ENCODE results near the gene NTN1.

The NTN1 gene

GRCh38 chr17:9037736-9038135 is 16.4 kb downstream of the NTN1 start:
- no peak for DNase-seq (ENCODE audit: low read depth in 2 of 2)

- no peak for DNase-seq (ENCODE audit: low read depth in 2 of 2)
These were observed 17.1 kb downstream of the NTN1 start for GRCh38 chr17:9038380-9038779.

GRCh38 chr17:9044772-9045463 is 23.6 kb downstream of the NTN1 start:
- DNase-seq (ENCODE audit: low read depth in 2 of 2) = no peak

GRCh38 chr17:9050801-9051401 is 29.6 kb downstream of the NTN1 start:
- no peak for DNase-seq (ENCODE audit: low read depth in 2 of 2)

- no peak for DNase-seq (ENCODE audit: low read depth in 2 of 2)
These were observed 30.3 kb downstream of the NTN1 start for GRCh38 chr17:9051561-9051960.

GRCh38 chr17:9052921-9053320 is 31.6 kb downstream of the NTN1 start:
- no peak for DNase-seq (ENCODE audit: low read depth in 2 of 2)

- no peak for DNase-seq (ENCODE audit: low read depth in 2 of 2)
These were observed 32.1 kb downstream of the NTN1 start for GRCh38 chr17:9053406-9053805.

- DNase-seq (ENCODE audit: low read depth in 2 of 2) = no peak
These were observed 33.0 kb downstream of the NTN1 start for GRCh38 chr17:9054126-9054975.

GRCh38 chr17:9055281-9055680 is 34.0 kb downstream of the NTN1 start:
- no peak for DNase-seq (ENCODE audit: low read depth in 2 of 2)

GRCh38 chr17:9056566-9056965 is 35.3 kb downstream of the NTN1 start:
- no peak for DNase-seq (ENCODE audit: low read depth in 2 of 2)

GRCh38 chr17:9057310-9057709 is 36.0 kb downstream of the NTN1 start:
- DNase-seq (ENCODE audit: low read depth in 2 of 2) = no peak

GRCh38 chr17:9062399-9062902 is 41.1 kb downstream of the NTN1 start:
- DNase-seq (ENCODE audit: low read depth in 2 of 2) = no peak

GRCh38 chr17:9064311-9064834 is 43.1 kb downstream of the NTN1 start:
- DNase-seq (ENCODE audit: low read depth in 2 of 2) = no peak

GRCh38 chr17:9071016-9071415 is 49.7 kb downstream of the NTN1 start:
- DNase-seq (ENCODE audit: low read depth in 2 of 2) = no peak

GRCh38 chr17:9071811-9072498 is 50.6 kb downstream of the NTN1 start:
- no peak for DNase-seq (ENCODE audit: low read depth in 2 of 2)

GRCh38 chr17:9072696-9073339 is 51.5 kb downstream of the NTN1 start:
- DNase-seq (ENCODE audit: low read depth in 2 of 2) = no peak

GRCh38 chr17:9074131-9074530 is 52.8 kb downstream of the NTN1 start:
- DNase-seq (ENCODE audit: low read depth in 2 of 2) = no peak

GRCh38 chr17:9079461-9080103 is 58.3 kb downstream of the NTN1 start:
- DNase-seq (ENCODE audit: low read depth in 2 of 2) = no peak

- DNase-seq (ENCODE audit: low read depth in 2 of 2) = no peak
These were observed 59.1 kb downstream of the NTN1 start for GRCh38 chr17:9080296-9080914.

GRCh38 chr17:9080983-9081382 is 59.7 kb downstream of the NTN1 start:
- no peak for DNase-seq (ENCODE audit: low read depth in 2 of 2)
